Jurkat, Clone E6-1 (cell line): ENCODE measurements around the gene QDPR. TPM values are rescaled to one million over a fixed set of nuclear protein-coding genes. Genes with fewer than 3 reads are reported as not detected.
"Not testable (repeated sequence)": the region's sequence is repeated elsewhere in the genome, so short reads cannot be mapped to it uniquely, and the experiment has no call there.

Source experiments
- DNase-seq: peaks from one replicate; pipeline ENCODE4 v3.0.0-alpha.2; 2011; ENCODE audit warnings: low read depth, low spot score
- H3K4me3 ChIP-seq: 2 replicates; pipeline ENCODE4 v1.5.1; 2011; ENCODE audit warnings: mild to moderate bottlenecking, low read length, control low read depth, moderate library complexity
- polyA plus RNA-seq: library from polyadenylated mRNA; unstranded; fragments of >200 nt; gene quantifications from one replicate; pipeline ENCODE4 v1.2.1, GENCODE V29; 2012; ENCODE audit warnings: missing spikeins; ENCODE audit not compliant: insufficient read length, insufficient read depth

Gene QDPR
- 60.7 TPM for polyA plus RNA-seq

- H3K4me3 ChIP-seq, result peak within 1 kb of the TSS; percentile 65
- no peak for DNase-seq
These were observed at the start of gene QDPR for GRCh38 chr4:17511950-17512795. QDPR (minus strand) TSS chr4:17512090; CDS start chr4:17512054, 36 bp downstream.

DNA sequence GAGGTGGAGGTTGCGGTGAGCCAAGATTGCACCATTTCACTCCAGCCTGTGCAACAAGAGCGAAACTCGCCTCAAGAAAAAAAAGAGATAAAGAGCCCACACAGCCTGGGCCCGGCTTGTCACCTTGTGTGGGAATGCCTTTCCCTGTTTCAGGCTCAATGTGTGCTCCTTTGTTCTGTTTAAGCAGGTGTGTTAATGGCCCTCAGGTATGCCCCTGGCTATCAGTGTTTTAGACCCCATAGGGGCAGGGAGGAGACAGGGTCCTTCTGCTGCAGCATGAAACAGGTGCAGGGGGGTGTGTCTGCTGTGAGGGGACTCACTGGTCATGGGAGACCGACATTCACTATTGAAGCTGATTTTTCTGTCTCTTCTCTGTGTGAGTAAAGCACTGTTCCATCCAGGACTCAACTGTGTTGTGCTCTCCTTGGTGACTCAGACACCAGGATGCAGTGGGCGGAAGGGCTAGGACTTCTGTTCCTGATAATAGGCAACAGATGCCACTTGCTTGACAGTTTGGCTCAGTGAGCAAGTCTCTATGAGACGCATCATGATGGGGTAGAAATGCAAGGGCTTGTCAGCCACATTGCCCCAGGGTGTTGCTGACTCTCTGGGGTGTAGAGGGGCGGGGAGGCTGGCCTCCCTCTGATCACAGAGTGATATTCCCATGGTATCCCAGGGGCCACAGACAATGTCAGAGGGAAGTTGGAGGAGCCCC is 49.5 kb upstream of the QDPR start:
- no peak overlapping the region for H3K4me3 ChIP-seq
- DNase-seq, result no peak

DNA sequence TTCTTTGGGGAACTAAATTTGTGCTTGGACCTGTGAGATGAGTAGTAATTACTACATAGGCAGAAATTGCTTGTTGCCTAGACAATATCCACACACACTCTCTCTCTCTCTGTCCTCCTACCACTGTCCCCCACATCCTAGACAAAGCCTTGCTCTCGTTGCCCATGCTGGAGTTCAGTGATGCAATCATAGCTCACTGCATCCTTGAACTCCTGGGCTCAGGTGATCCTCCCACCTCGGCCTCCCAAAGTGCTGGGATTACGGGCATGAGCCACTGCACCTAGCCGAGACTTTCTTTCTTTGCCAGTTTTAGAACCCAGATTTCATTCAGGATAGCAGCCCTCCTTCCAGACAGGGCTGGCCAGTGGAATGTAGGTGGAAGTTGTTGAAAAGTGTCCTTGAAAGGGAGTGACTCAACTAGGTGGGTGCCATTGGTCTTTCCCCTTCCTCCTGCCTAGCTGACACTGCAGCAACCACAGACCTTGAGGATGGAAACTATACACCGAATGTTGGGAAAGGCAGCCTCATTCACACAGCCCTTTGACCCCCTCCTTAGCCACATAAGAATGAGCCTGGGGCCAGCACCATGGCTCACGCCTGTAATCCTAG is 48.3 kb upstream of the QDPR start:
- no peak overlapping the region for H3K4me3 ChIP-seq
- DNase-seq, result no peak

DNA sequence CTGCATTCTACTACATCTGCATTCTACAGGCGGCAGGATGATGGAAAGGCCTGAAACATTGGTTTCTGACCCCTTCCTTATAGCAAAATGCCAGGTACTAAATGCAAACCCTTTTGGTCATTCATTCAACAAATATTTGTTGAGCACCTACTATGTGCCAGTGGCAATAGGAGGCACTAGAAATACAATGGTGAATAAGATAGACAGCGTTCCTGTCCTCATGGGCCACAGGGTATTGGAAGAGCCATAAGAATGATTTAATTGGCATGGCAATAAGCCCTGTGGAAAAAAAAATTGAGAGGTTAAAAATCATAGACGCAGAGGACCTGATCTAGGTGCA is 47.8 kb upstream of the QDPR start:
- H3K4me3 ChIP-seq, result no peak overlapping the region
- no peak for DNase-seq

DNA sequence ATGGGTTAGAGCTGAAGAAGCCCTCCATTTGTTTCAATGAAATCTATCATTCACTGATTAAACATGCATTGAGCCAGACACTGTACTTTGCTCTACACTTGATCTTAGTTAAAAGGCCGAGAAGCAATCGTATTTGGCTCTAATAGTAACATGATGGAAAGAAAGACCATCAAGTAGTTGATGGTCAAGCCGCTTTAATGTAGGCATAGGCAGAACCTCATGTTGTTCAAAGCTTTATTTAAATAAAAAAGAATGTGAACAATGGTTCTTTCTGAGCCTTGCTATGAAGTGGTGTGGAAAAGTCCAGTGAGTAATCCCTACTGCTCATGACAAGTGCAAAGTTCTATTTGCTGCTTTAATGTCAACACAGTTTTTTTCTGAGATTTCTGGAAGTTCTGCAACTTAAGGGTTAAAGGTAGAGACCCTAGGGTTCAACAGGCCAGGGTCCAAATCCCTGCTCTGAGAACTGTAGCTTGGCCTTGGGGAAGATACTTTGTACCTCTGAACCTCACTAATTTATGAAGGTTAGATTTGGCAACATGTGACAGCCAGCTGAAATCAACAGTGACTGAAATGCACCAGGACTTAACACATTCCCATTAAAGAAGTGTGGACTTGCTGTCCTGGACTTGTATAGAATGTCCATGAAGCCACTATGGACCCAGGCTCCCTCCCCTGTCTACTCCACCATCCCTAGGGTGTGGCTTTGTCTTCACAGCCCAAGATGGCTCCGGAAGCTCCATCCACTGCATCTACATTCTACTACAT is 47.2 kb upstream of the QDPR start:
- no peak for DNase-seq
- H3K4me3 ChIP-seq, result no peak overlapping the region

- H3K4me3 ChIP-seq, result no peak overlapping the region
- DNase-seq, result no peak
These were observed 46.0 kb upstream of the QDPR start for GRCh38 chr4:17557880-17558279.

GRCh38 chr4:17556498-17556897 is 44.6 kb upstream of the QDPR start:
- DNase-seq, result no peak
- H3K4me3 ChIP-seq, result no peak overlapping the region

GRCh38 chr4:17554568-17554967 is 42.7 kb upstream of the QDPR start:
- no peak overlapping the region for H3K4me3 ChIP-seq
- DNase-seq, result no peak

DNA sequence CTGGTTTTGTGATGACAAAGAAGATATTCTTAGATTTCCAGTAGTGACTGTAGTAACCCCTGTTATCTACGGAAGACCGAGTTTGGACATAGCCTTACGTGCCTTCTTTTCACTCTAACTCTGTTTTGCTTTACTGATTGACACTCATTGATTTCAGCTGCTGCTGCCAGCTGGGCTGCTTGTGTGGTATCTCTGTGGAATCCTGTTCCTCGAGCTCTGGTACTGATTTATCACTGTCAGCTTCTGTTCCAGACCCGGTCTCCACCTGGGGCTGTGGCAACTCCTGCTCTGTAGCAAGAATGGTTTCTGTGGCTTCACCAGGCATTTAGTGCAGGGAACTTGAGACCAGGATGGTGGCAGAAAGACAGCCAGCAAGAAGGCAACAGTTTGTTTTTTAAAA is 40.5 kb upstream of the QDPR start:
- DNase-seq, result peak; percentile 17

DNA sequence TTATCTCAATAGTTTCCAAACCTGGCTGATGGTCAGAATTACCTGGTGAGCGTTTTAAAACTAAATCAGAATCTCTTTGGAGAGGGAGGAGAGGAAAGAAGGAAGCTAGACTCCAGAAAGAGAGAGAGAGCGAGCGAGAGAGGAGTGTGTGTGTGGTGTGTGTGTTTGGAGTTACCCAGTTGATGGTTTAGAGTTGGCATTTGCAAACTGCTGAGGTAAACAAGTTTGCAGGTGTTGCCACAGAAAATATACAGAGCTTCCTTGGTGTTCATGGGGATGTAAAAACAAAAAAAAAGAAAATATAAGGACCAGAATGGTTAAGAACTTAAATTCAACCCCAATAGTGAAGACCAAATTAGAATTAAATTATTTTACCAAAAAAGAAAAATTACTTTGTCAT is 38.7 kb upstream of the QDPR start:
- DNase-seq, result no peak

More for the DNA sequence above, 40.5 kb upstream of the QDPR start:
- no peak overlapping the region for H3K4me3 ChIP-seq

DNA sequence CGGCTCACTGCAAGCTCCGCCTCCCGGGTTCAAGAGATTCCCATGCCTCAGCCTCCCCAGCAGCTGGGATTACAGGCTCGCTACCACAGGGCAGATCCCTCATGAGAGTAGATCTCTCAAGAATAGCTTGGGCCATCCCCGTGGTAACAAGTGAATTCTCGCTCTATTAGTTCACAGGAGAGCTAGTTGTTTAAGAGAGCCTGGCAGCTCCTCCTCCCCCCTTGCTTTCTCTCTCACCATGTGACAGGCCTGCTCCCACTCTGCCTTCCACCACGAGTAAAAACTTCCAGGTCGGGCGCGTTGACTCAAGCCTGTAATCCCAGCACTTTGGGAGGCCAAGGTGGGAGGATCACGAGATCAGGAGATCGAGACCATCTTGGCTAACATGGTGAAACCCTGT is 34.8 kb upstream of the QDPR start:
- H3K4me3 ChIP-seq, result no peak overlapping the region
- DNase-seq, result no peak

More for the DNA sequence above, 38.7 kb upstream of the QDPR start:
- H3K4me3 ChIP-seq, result no peak overlapping the region

DNA sequence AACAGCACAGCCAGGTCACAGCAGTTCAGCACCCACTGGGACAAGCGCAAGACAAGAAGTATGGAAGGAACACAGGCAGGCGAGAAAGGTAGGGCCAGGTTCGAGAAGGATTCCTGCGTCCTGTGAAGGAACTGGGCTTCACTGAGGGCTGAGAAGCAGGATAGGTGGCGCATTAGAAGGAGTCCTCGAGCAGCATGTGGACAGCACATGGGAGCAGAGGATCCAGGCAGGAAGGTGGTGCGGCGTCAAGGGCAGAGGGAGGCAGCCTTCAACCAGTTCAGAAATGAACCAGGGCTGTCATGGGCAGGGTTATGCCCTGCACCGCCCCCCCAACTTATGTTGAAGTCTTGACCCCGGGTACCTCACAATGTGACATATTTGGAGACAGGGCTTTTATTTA is 34.3 kb upstream of the QDPR start:
- no peak overlapping the region for H3K4me3 ChIP-seq
- no peak for DNase-seq

DNA sequence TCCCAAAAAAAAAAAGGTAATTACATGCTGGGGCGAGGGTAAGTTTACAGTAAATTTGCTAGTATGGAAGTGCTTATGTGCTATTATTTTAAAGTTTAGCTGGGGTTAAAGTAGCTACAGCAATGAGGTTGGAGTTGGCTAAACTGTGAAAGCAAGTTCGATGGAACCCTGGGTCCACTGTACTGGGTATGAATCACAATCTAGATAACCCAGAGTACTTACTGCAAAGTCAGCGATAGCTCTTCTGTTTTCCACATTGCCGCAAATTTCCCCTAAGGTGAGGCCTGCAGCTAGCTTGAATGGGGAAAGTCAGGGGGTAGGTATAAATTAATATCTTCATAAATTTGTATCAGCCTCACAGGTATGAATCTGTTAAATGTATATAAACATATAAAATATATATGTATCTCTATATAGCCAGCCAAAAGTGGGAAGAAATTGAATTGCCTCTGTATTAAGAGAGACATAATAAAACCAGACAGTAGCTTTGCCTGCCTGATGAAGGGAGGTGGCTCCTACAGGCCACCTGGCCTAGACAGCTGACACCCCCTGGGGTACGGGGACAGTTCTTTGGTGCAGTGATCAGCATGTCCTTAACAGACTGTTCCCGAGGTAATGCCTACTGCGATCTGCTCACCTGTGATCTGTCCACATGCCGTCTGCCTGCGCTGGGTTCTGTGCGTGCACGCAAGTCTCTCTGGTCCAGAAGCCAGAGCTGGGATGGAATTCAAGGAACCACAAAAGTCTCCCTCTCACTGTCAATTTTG is 33.7 kb upstream of the QDPR start:
- no peak overlapping the region for H3K4me3 ChIP-seq
- DNase-seq, result no peak

GRCh38 chr4:17544831-17545234 is 32.9 kb upstream of the QDPR start:
- H3K4me3 ChIP-seq, result no peak overlapping the region
- DNase-seq, result no peak

DNA sequence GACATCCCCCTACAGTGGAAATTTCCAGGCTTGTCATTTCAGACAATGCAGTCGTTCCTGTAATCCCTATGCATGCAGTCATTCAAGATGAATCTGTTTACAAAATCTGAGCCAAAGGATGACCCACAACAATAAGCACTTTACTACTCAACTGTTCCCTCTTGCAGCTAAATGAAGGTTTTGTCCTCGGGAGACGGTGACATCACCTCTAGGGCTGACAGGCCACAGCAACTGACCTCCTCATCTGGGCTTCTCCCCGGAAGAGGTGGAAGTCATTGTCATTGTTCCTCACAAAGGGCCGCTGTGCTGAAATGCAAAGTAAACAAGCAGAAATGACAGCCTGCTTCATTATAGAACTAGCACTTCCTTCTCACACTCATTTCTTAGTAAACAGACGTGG is 32.3 kb upstream of the QDPR start:
- DNase-seq, result no peak
- H3K4me3 ChIP-seq, result no peak overlapping the region

GRCh38 chr4:17537060-17537459 is 25.2 kb upstream of the QDPR start:
- DNase-seq, result not testable (repeated sequence)

DNA sequence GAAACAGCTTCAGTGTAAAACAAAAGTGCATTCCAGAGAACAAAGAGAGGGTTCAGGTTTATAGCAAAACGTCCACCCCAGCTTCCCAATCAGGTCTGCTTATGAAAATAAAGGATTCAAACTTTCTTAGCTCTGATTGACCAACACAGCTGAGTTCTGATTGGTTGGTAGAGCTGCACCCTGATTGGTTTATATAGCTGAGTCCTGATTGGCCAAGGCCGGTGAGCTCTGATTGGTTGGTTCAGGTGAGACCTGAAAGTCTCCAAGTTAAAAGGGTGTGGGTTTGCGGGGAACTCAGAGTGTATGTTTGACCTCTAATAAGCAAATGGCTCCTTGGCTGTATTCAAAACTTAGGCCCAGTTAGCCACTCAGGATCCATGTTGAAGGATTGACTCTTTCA is 24.0 kb upstream of the QDPR start:
- no peak for DNase-seq

More at GRCh38 chr4:17537060-17537459, 25.2 kb upstream of the QDPR start:
- H3K4me3 ChIP-seq, result not testable (repeated sequence)

DNA sequence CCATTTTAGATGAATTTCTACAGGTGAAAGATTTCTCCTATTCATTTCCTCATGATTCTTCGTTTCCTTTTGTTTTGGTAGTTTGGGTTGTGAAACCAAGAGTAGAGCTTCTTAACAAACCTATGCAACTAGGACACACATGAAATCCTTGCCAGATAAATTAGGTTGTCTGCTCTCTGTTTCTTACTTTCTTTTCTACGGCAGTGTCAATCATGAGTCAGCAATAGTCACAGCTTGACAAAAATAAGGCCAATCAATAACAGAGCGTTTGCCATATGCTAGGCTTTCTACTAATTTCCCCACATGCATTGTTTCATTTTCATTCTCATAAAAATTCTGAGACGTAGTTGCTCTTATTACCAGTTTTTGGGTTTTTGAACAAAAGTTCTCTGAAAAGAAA is 23.4 kb upstream of the QDPR start:
- H3K4me3 ChIP-seq, result no peak overlapping the region
- no peak for DNase-seq

More for the DNA sequence above, 24.0 kb upstream of the QDPR start:
- H3K4me3 ChIP-seq, result no peak overlapping the region

GRCh38 chr4:17534705-17535104 is 22.8 kb upstream of the QDPR start:
- no peak for DNase-seq
- no peak overlapping the region for H3K4me3 ChIP-seq
